H1 (cell line): ENCODE measurements around the gene NPIPB8.
"Not testable (repeated sequence)": the region's sequence is repeated elsewhere in the genome, so short reads cannot be mapped to it uniquely, and the experiment has no call there.

ENCODE experiments used
- EZH2 ChIP-seq: fragments of 200-600 bp; sonication (generic); IDR thresholded peaks from 2 replicates; pipeline ENCODE4 v1.7.1; 2012; ENCODE audit warnings: low read depth, mild to moderate bottlenecking, moderate library complexity, low read length, inconsistent platforms; ENCODE audit not compliant: severe bottlenecking
- JUN ChIP-seq: IDR thresholded peaks from 2 replicates; pipeline ENCODE4 v1.6.1; 2011; ENCODE audit warnings: low read depth, mild to moderate bottlenecking, improper control_type of control experiment, low read length
- JUND ChIP-seq: IDR thresholded peaks from 2 replicates; pipeline ENCODE4 v1.6.1; 2011; ENCODE audit warnings: mild to moderate bottlenecking, improper control_type of control experiment, low read length
- TEAD4 ChIP-seq: IDR thresholded peaks from 2 replicates; pipeline ENCODE4 v1.6.1; 2012; ENCODE audit warnings: low read depth, low read length, inconsistent platforms, mixed read lengths
- TF ChIP-seq, protein P1 (sequence below), 3 experiments: IDR thresholded peaks; 1 replicate in 2 of 3; 2 replicates in 1 of 3; pipeline versions ENCODE4 v1.5.1 to v1.6.1; 2011; ENCODE audit warnings: low read length in 3 of 3, mild to moderate bottlenecking in 3 of 3, inconsistent platforms in 2 of 3, low read depth in 1 of 3, moderate library complexity in 1 of 3; ENCODE audit not compliant: insufficient read depth in 1 of 3; ENCODE audit errors: control extremely low read depth in 1 of 3

- not testable (repeated sequence) for TF ChIP-seq JUND, JUN, EZH2, TEAD4
- TF ChIP-seq, protein P1, sequence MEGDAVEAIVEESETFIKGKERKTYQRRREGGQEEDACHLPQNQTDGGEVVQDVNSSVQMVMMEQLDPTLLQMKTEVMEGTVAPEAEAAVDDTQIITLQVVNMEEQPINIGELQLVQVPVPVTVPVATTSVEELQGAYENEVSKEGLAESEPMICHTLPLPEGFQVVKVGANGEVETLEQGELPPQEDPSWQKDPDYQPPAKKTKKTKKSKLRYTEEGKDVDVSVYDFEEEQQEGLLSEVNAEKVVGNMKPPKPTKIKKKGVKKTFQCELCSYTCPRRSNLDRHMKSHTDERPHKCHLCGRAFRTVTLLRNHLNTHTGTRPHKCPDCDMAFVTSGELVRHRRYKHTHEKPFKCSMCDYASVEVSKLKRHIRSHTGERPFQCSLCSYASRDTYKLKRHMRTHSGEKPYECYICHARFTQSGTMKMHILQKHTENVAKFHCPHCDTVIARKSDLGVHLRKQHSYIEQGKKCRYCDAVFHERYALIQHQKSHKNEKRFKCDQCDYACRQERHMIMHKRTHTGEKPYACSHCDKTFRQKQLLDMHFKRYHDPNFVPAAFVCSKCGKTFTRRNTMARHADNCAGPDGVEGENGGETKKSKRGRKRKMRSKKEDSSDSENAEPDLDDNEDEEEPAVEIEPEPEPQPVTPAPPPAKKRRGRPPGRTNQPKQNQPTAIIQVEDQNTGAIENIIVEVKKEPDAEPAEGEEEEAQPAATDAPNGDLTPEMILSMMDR (IDR thresholded peaks at IDR 0.05; ENCODE audit: control extremely low read depth in 1 of 3, insufficient read depth in 1 of 3, low read depth in 1 of 3, low read length in 3 of 3): not testable (repeated sequence)
These were observed 55.5 kb downstream of the NPIPB8 start for GRCh38 chr16:28693257-28693950.
